T-helper 2 cell treated with Interferon-gamma antibody and Interleukin-4, amounts not matched to agents 5 μg/mL and 100 μg/mL, for 36 hours (primary cell): Measurements from ENCODE around the gene ADSL.

ENCODE experiments used
- DNase-seq: peaks from one replicate; pipeline ENCODE4 v3.0.0; 2021; ENCODE audit warnings: low spot score
- H3K27ac Mint-ChIP-seq: one replicate; pipeline ENCODE4 v1.8.0; 2021; ENCODE audit warnings: mild to moderate bottlenecking, mixed read lengths
- H3K27me3 Mint-ChIP-seq: one replicate; pipeline ENCODE4 v1.8.0; 2021; ENCODE audit warnings: low read depth, mixed read lengths
- H3K36me3 Mint-ChIP-seq: one replicate; pipeline ENCODE4 v1.8.0; 2021; ENCODE audit warnings: low read depth, mixed read lengths
- H3K4me1 Mint-ChIP-seq: one replicate; pipeline ENCODE4 v1.8.0; 2021; ENCODE audit warnings: low read depth, mixed read lengths
- H3K4me3 Mint-ChIP-seq: one replicate; pipeline ENCODE4 v1.8.0; 2022; ENCODE audit warnings: mild to moderate bottlenecking, moderate library complexity, mixed read lengths
- H3K9me3 Mint-ChIP-seq: one replicate; pipeline ENCODE4 v1.8.0; 2021; ENCODE audit warnings: mixed read lengths

The ADSL gene

GRCh38 chr22:40334060-40334459, 12.2 kb upstream of the ADSL start:
- H3K4me1 Mint-ChIP-seq, result peaks cover 68% of the 10 kb centered on the region
- DNase-seq, result no peak
- H3K27ac Mint-ChIP-seq, result peak overlapping the region; percentile 16
- H3K27me3 Mint-ChIP-seq, result no peaks in the 10 kb centered on the region
- H3K36me3 Mint-ChIP-seq, result peaks cover 37% of the 10 kb centered on the region
- peak overlapping the region; percentile 67 for H3K4me3 Mint-ChIP-seq
- H3K9me3 Mint-ChIP-seq, result no peaks in the 10 kb centered on the region

- Mint-ChIP-seq H3K4me3 (peak overlapping the region; percentile 67), H3K4me1 (peaks cover 59% of the 10 kb centered on the region), H3K27me3 (no peaks in the 10 kb centered on the region), H3K36me3 (peaks cover 37% of the 10 kb centered on the region), H3K9me3 (no peaks in the 10 kb centered on the region), H3K27ac (peak overlapping the region; percentile 84)
- no peak for DNase-seq
These were observed 11.4 kb upstream of the ADSL start for GRCh38 chr22:40334899-40335298.

- peaks cover 34% of the 10 kb centered on the region for H3K36me3 Mint-ChIP-seq
- no peaks in the 10 kb centered on the region for H3K9me3 Mint-ChIP-seq
- peaks cover 59% of the 10 kb centered on the region for H3K4me1 Mint-ChIP-seq
- H3K27me3 Mint-ChIP-seq, result no peaks in the 10 kb centered on the region
- DNase-seq, result no peak
- no peak overlapping the region for H3K27ac Mint-ChIP-seq
- peak overlapping the region; percentile 67 for H3K4me3 Mint-ChIP-seq
These were observed 10.9 kb upstream of the ADSL start for GRCh38 chr22:40335358-40335757.

- H3K36me3 Mint-ChIP-seq, result peaks cover 13% of the 10 kb centered on the region
- no peak overlapping the region for H3K27ac Mint-ChIP-seq
- no peak overlapping the region for H3K4me3 Mint-ChIP-seq
- no peak for DNase-seq
- no peaks in the 10 kb centered on the region for H3K9me3 Mint-ChIP-seq
- peaks cover 31% of the 10 kb centered on the region for H3K4me1 Mint-ChIP-seq
- no peaks in the 10 kb centered on the region for H3K27me3 Mint-ChIP-seq
These were observed 6.3 kb upstream of the ADSL start for GRCh38 chr22:40340044-40340443.

- DNase-seq, result no peak
- H3K27ac Mint-ChIP-seq, result peak overlapping the region; percentile 22
- no peaks in the 10 kb centered on the region for H3K27me3 Mint-ChIP-seq
- H3K36me3 Mint-ChIP-seq, result peaks cover 7% of the 10 kb centered on the region
- peaks cover 23% of the 10 kb centered on the region for H3K4me1 Mint-ChIP-seq
- peak overlapping the region; percentile 9 for H3K4me3 Mint-ChIP-seq
- no peaks in the 10 kb centered on the region for H3K9me3 Mint-ChIP-seq
These were observed 4.7 kb upstream of the ADSL start for GRCh38 chr22:40341604-40342003.

GRCh38 chr22:40342521-40342920, 3.8 kb upstream of the ADSL start:
- Mint-ChIP-seq H3K4me1 (peaks cover 26% of the 10 kb centered on the region), H3K4me3 (no peak overlapping the region), H3K9me3 (no peaks in the 10 kb centered on the region), H3K27me3 (no peaks in the 10 kb centered on the region), H3K36me3 (peaks cover 7% of the 10 kb centered on the region), H3K27ac (peak overlapping the region; percentile 22)
- DNase-seq, result no peak

GRCh38 chr22:40345271-40345670, 1.0 kb upstream of the ADSL start:
- Mint-ChIP-seq H3K4me3 (peak overlapping the region; percentile 98), H3K9me3 (no peaks in the 10 kb centered on the region), H3K36me3 (peaks cover 20% of the 10 kb centered on the region), H3K4me1 (peaks cover 35% of the 10 kb centered on the region), H3K27ac (peak overlapping the region; percentile 98), H3K27me3 (no peaks in the 10 kb centered on the region)
- DNase-seq, result no peak

- peaks cover 34% of the 10 kb centered on the region for H3K4me1 Mint-ChIP-seq
- H3K36me3 Mint-ChIP-seq, result peaks cover 20% of the 10 kb centered on the region
- peak; percentile 54 for DNase-seq
- H3K27me3 Mint-ChIP-seq, result no peaks in the 10 kb centered on the region
- peak overlapping the region; percentile 98 for H3K27ac Mint-ChIP-seq
- peak overlapping the region; percentile 98 for H3K4me3 Mint-ChIP-seq
- H3K9me3 Mint-ChIP-seq, result no peaks in the 10 kb centered on the region
These were observed 500 bp upstream of the ADSL start for GRCh38 chr22:40345815-40346184.

- H3K27ac Mint-ChIP-seq, result peak overlapping the region; percentile 98
- peaks cover 26% of the 10 kb centered on the region for H3K4me1 Mint-ChIP-seq
- DNase-seq, result no peak
- H3K9me3 Mint-ChIP-seq, result no peaks in the 10 kb centered on the region
- peak overlapping the region; percentile 98 for H3K4me3 Mint-ChIP-seq
- H3K27me3 Mint-ChIP-seq, result no peaks in the 10 kb centered on the region
- H3K36me3 Mint-ChIP-seq, result peaks cover 26% of the 10 kb centered on the region
These were observed 1.0 kb downstream of the ADSL start for GRCh38 chr22:40347300-40347699.

GRCh38 chr22:40348025-40348658, 1.8 kb downstream of the ADSL start:
- Mint-ChIP-seq H3K9me3 (no peaks in the 10 kb centered on the region), H3K36me3 (peaks cover 33% of the 10 kb centered on the region), H3K27ac (peak overlapping the region; percentile 98), H3K4me1 (peaks cover 21% of the 10 kb centered on the region), H3K27me3 (no peaks in the 10 kb centered on the region), H3K4me3 (peak overlapping the region; percentile 98)
- peak; percentile 54 for DNase-seq

- H3K4me3 Mint-ChIP-seq, result no peak overlapping the region
- no peak overlapping the region for H3K27ac Mint-ChIP-seq
- DNase-seq, result no peak
- H3K9me3 Mint-ChIP-seq, result no peaks in the 10 kb centered on the region
- peaks cover 11% of the 10 kb centered on the region for H3K4me1 Mint-ChIP-seq
- peaks cover 50% of the 10 kb centered on the region for H3K36me3 Mint-ChIP-seq
- no peaks in the 10 kb centered on the region for H3K27me3 Mint-ChIP-seq
These were observed 6.5 kb downstream of the ADSL start for GRCh38 chr22:40352763-40353162.

GRCh38 chr22:40361100-40361499, 14.8 kb downstream of the ADSL start:
- Mint-ChIP-seq H3K4me1 (no peaks in the 10 kb centered on the region), H3K9me3 (no peaks in the 10 kb centered on the region), H3K27ac (no peak overlapping the region), H3K27me3 (no peaks in the 10 kb centered on the region), H3K36me3 (peaks cover 78% of the 10 kb centered on the region), H3K4me3 (no peak overlapping the region)
- no peak for DNase-seq

- H3K36me3 Mint-ChIP-seq, result peaks cover 84% of the 10 kb centered on the region
- H3K4me1 Mint-ChIP-seq, result no peaks in the 10 kb centered on the region
- no peak for DNase-seq
- no peaks in the 10 kb centered on the region for H3K9me3 Mint-ChIP-seq
- H3K27me3 Mint-ChIP-seq, result no peaks in the 10 kb centered on the region
- no peak overlapping the region for H3K27ac Mint-ChIP-seq
- no peak overlapping the region for H3K4me3 Mint-ChIP-seq
These were observed 16.8 kb downstream of the ADSL start for GRCh38 chr22:40363059-40363458.

- H3K9me3 Mint-ChIP-seq, result no peaks in the 10 kb centered on the region
- no peaks in the 10 kb centered on the region for H3K27me3 Mint-ChIP-seq
- peaks cover 1% of the 10 kb centered on the region for H3K4me1 Mint-ChIP-seq
- H3K36me3 Mint-ChIP-seq, result peaks cover 76% of the 10 kb centered on the region
- H3K27ac Mint-ChIP-seq, result no peak overlapping the region
- no peak for DNase-seq
- no peak overlapping the region for H3K4me3 Mint-ChIP-seq
These were observed 18.1 kb downstream of the ADSL start for GRCh38 chr22:40364431-40364830.

- no peak overlapping the region for H3K27ac Mint-ChIP-seq
- DNase-seq, result no peak
- no peaks in the 10 kb centered on the region for H3K27me3 Mint-ChIP-seq
- peaks cover 1% of the 10 kb centered on the region for H3K4me1 Mint-ChIP-seq
- no peaks in the 10 kb centered on the region for H3K9me3 Mint-ChIP-seq
- H3K4me3 Mint-ChIP-seq, result no peak overlapping the region
- H3K36me3 Mint-ChIP-seq, result peaks cover 69% of the 10 kb centered on the region
These were observed 19.8 kb downstream of the ADSL start for GRCh38 chr22:40366068-40366467.
